GM12864 (cell line): ENCODE measurements around the gene QSOX2.

Source experiments
- DNase-seq: peaks from one replicate; pipeline ENCODE4 v3.0.0-alpha.2; 2011; ENCODE audit warnings: low read depth
- H3K4me3 ChIP-seq: 2 replicates; pipeline ENCODE4 v1.5.1; 2011; ENCODE audit warnings: mild to moderate bottlenecking, low read depth, low read length, control low read depth
- TF ChIP-seq, protein P1 (sequence below): IDR thresholded peaks from 2 replicates; pipeline ENCODE4 v1.5.1; 2011; ENCODE audit warnings: low read depth, mild to moderate bottlenecking, moderate library complexity, low read length, control low read depth, inconsistent platforms; ENCODE audit errors: missing control alignments

Gene QSOX2

DNA sequence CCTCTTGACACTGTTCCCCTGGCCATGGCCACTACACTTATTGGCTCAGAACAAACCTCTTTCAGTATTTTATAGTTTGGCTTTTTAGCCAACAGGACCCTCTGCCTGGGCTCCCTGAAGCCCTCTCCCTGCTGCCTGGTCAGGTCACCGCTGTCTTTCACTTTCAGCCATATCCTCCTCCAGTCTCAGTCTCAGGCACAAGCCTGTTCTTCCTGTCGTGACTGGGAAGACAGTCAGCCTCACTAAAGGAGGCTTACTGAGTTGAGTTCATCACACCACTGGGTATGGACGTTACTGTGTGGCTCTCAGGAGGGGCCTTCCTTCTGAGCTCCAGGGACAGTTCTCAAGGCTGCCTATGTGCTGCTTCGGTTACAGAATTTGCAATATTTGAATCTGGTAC, 2.0 kb downstream of the QSOX2 start:
- TF ChIP-seq, protein P1, sequence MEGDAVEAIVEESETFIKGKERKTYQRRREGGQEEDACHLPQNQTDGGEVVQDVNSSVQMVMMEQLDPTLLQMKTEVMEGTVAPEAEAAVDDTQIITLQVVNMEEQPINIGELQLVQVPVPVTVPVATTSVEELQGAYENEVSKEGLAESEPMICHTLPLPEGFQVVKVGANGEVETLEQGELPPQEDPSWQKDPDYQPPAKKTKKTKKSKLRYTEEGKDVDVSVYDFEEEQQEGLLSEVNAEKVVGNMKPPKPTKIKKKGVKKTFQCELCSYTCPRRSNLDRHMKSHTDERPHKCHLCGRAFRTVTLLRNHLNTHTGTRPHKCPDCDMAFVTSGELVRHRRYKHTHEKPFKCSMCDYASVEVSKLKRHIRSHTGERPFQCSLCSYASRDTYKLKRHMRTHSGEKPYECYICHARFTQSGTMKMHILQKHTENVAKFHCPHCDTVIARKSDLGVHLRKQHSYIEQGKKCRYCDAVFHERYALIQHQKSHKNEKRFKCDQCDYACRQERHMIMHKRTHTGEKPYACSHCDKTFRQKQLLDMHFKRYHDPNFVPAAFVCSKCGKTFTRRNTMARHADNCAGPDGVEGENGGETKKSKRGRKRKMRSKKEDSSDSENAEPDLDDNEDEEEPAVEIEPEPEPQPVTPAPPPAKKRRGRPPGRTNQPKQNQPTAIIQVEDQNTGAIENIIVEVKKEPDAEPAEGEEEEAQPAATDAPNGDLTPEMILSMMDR, result no peak
- no peak for DNase-seq
- peak overlapping the region; percentile 80 for H3K4me3 ChIP-seq

DNA sequence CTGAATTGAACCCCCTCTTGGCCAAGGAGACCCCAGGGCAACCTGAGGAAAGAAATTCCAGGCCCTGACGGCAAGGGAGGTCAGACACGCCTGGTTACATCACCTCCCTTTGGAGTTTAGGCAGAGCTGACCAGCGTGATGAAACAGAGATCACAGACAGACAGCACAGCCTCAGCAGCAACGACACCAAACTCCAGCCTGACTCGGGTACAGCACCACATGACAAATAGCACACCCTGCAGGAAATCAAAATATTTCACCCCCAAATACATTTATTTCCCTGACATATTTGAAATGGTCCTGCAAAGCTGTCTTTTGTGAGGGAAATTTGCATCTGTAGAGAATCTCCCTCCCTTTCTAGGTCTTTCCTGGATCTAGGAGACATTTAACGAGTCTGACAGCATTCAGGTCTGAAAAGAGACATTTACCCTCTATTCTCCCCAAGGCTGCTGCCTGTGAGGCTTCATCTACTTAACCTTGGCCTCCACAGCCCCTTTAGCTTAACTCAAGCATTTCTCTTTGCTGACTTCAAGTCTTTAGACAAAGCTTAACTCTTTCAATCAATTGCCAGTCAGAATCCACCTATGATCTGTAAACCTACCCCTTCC, 2.6 kb downstream of the QSOX2 start:
- DNase-seq, result no peak
- peak overlapping the region; percentile 80; the same call in 1 of the 2 replicates for H3K4me3 ChIP-seq
- TF ChIP-seq, protein P1, result peak; percentile 28

DNA sequence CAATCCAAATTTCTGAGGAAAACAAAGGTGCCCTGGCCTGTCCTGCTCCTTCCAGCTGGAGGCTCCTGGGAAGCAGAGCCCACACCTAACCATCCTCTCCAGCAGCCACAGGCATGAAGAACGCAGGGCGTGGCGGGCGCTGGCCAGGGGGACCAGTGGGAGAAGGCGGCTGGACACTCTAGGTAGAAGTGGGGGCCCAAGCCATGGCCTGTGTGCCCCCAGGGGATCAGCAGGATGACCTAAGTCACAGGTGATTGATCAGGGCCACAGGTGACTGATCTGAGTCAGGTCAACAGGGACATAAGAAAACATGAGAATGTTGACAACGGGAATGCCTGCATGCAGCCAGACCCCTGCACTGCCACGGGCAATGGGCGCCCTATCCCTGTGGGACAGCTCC, 3.4 kb downstream of the QSOX2 start:
- no peak overlapping the region for H3K4me3 ChIP-seq
- no peak for DNase-seq
- TF ChIP-seq, protein P1, result no peak

DNA sequence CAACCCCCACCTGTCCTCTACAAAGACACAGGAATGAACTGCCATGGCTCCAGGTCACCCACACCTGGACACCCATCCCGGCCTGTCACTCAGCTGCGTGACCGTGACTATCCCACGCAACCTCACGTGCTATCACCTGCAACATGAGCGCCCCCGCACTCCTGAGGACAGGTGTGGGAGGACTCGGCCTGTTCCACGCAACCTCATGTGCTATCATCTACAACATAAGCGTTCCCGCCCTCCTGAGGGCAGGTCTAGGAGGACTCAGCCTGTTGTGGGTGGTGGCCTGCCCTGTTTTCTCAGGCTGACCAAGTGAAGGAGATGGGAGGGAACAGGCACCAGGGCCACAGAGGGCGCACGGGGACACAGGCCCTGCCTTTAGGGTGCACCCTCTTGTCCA, 4.1 kb downstream of the QSOX2 start:
- TF ChIP-seq, protein P1, result no peak
- no peak overlapping the region for H3K4me3 ChIP-seq
- no peak for DNase-seq

DNA sequence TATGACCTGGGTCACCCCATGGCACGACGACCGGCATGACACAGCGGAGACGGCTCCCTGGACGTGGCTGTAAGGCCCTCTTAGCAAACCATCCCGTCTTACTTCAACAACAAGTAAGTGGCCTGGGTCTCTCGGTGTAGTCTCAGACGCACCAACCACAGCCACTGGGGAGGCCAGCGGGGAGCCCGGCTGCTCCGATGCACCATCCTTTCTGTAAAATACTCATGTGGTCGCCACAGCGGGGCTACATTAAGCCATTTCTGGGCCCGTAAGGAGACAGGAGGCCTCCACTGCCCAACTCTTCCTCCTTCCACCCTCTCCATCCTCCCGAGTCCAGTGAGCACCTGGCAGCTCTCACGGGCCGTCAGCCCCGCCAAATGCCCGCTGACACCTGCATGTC, 4.7 kb downstream of the QSOX2 start:
- H3K4me3 ChIP-seq, result no peak overlapping the region
- no peak for DNase-seq
- TF ChIP-seq, protein P1, result no peak

DNA sequence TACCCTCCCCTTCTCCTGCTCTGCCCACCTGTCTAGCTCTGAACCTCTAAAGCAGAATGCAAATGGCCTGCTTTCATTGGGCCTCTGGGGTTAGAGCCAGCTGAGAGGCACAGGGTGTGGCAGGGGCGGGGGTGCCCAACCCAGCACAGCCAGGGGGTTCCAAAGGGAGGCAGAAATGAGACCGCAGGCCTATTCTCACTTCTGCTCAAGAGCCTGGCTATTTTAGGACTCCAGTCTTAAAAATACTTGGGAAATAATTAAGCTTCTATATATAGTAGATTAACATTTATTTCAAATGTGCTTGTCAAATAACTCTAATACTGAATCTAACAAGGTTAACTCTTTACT, 5.7 kb downstream of the QSOX2 start:
- no peak overlapping the region for H3K4me3 ChIP-seq
- DNase-seq, result no peak
- TF ChIP-seq, protein P1, result no peak
